ENCODE data around the gene MEN1.
"Not testable (repeated sequence)": the region's sequence is repeated elsewhere in the genome, so short reads cannot be mapped to it uniquely, and the experiment has no call there.

MEN1 gene
- total RNA-seq: 22.4 to 53.1 reads per million in 2 donors

GRCh38 chr11:64810271-64810890, at the start of gene MEN1:
TSS of gene MEN1 (minus strand) at chr11:64810551. CDS start at chr11:64810109, 442 bp downstream.
- peak; percentile 59 for DNase-seq

- DNase-seq: no peak
Observed at GRCh38 chr11:64859542-64860414, 49.4 kb upstream of the MEN1 start.

DNA sequence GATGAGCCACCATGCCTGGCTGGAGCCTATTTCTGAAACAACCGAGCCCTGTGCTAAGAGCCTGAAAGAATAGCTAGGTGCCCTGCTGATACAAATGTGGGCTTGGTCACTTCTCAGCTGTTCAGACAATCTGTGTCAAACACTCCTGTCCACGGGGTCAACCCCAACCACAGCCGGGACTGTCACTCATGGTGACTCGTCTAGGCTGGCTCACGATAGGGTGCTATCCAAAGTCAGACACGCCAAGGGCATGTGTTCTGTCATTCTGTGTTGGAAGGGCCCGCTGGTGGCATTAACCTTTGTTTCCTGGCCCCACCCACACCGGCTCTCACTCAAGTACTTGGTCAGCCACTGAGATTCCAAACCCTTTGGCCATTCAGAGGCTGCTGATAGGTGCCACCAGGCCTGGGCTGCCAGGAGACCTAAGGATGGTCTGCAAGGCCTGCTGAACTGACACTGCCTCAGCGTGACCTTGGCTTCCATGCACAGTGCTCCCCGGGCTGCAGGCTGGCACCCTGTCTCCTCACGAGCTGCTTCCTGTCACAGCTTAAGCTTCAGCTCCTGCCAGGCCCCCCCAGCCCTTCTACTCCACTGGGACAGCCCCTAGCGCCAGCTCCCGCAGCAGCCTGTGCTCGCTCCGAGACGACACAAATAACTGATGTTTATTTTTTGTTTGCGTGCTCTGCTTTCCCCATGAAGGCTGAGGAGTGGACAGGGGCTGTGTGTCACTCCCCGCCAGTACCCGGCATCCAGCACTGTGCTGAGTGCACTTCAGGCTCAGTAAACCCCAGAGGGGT, 48.3 kb upstream of the MEN1 start:
- peak; percentile 53 for DNase-seq

- DNase-seq: no peak
Observed at GRCh38 chr11:64857485-64857884, 47.1 kb upstream of the MEN1 start.

- DNase-seq: no peak
Observed at GRCh38 chr11:64856382-64857227, 46.3 kb upstream of the MEN1 start.

DNA sequence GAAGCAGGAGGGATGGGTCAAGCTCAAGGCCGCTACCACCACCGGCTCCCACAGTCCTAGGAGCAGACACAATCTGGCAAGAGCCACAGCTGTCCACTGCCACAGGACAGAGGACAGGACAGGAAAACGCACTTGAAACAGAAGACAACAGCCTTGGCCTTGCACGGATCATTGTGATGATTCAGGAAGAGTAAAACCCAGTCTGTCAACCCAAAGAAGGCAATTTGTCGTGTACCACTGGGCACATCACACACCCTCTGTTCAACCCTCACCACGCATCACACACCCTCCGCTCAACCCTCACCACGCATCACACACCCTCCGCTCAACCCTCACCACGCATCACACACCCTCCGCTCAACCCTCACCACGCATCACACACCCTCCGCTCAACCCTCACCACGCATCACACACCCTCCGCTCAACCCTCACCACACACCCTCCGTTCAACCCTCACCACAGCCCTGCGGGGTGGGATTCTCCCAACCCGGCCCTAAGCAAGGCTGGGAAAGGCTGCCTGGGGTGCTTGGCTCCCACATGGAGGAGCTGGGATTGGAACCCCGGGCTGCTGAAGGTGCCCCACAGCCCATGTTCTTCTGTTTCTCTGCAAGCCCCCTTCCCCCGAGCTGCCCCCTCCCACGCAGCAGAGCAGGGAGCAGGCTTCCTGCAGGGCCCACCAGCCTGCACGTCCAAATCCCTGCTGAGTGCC, 45.4 kb upstream of the MEN1 start:
- no peak for DNase-seq

DNA sequence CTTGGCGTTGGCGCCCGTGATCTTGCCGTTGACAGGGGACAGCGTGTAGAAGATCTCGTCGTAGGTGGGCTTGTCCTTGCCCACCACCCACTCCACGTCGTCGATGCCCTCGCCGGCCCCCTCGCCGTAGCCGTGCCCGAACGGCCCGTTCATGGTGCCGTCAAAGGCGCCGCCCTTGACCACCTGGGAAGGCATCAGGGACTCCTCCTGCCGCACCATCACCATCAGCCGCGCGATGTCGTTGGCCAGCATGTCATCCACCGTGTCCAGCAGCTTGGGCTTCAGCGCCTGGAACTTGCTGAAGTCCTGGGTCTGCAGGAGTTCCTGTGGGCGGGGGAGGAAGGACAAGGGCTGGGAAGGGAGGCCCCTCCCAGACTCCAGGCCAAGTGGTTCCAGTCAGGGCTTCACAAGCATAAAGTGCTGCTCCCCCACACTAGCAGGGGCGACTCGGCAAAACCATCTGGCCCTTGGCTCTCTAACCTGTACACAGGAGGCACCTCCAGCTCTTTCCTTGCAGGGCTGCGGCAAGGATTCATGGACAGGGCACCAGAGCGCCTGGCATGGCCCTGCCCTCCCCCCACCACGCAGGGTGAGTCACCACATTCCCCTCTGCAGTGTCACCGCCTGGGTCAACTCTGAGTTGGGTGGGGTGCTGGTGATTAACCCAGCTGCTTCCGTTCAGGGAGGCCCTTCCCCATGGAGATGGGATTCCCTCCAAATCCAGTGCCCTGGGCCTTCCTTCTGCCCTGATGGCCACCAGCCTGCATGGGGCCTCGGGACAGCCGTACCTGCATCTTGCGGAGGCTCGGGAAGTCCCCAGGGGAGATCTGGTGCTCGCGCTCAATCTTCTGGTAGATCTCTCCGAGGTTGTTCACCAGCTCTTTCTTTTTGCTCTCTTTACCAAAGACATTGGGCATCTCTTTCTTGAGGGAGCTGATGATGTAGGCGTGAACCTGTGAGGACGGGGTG, 44.5 kb upstream of the MEN1 start:
- DNase-seq: peak; percentile 52

DNA sequence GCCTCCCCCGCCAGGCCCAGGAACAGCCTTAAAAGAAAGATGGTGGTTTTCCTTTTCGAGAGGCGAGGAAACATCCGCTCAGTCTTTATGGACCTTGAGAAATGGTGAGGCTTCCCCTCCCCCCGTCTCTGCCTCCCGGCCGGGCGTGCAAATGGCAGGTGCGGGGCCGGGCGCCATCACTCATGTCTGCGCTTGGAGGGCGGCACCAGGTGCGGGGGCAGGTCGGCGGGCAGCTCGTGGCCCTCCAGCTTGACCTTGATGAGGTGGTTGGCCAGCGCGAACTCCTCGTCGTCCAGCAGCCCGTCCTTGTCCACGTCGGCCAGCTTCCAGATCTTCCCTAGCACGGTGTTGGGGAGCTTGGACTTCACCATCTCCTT, 43.8 kb upstream of the MEN1 start:
- DNase-seq: no peak

GRCh38 chr11:64853709-64854108, 43.4 kb upstream of the MEN1 start:
- DNase-seq: no peak

DNA sequence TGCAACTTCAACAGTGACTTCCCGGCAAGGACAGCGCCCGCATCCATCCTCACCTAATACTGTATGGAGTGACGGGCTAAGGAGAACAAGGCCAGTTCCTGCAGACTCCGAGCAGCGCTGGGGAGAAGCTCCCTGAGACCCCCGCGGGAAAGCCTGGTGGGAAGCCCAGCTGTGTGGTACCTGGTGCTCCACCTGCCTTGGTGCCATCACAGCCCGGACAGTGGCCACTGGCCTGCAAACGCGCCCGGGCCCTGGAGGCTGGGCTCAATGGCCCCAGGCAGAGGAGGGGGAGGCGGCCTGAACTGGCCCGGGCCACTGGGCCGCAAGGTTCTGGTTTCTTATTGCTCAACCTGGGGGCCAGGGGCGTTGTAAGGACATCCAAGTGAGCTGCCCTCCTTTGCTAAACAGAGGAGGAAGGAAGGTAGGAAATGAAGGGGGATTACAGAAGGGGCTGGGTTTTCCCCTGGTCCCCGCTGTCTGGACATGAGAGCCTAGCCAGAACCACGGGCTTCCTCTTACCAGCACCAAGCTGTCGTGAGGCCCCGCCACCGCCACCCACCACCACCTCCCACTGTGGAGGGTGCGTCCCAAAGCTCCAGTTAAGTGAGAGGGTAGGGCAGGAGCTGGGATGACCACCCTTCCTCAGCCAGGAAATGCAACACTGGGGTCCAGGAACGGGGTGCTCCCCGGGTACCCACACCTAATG, 42.6 kb upstream of the MEN1 start:
- DNase-seq: no peak

GRCh38 chr11:64851831-64852351, 41.5 kb upstream of the MEN1 start:
- no peak for DNase-seq

DNA sequence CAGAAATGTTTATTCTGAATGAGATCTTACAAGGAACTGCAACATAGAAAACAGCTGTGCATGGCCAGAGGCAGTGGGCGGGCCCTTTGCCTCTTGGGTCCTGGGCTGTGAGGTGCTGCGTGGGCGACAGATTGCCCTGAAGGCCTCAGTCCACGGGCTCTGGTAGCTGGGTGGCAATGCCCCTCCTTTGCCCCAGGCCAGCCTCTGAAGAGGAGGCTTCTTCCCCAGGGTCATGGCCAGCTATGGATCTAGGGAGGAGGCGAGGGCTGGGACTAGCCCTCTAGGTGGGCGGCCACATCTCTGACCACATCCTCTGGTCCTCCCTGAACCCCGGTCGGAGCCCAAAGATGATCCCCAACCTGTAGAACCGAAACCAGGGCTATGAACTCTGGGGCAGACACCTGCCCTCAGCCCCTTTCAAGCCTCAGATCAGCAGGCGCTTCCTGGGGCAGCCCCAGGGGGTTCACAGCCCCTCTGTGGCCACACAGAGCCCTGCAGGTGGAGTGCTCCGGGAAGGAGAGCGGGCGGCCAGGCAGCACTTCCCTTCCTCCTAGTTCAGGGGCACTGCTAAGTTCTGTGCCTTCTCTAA, 40.7 kb upstream of the MEN1 start:
- DNase-seq: peak; percentile 52

DNA sequence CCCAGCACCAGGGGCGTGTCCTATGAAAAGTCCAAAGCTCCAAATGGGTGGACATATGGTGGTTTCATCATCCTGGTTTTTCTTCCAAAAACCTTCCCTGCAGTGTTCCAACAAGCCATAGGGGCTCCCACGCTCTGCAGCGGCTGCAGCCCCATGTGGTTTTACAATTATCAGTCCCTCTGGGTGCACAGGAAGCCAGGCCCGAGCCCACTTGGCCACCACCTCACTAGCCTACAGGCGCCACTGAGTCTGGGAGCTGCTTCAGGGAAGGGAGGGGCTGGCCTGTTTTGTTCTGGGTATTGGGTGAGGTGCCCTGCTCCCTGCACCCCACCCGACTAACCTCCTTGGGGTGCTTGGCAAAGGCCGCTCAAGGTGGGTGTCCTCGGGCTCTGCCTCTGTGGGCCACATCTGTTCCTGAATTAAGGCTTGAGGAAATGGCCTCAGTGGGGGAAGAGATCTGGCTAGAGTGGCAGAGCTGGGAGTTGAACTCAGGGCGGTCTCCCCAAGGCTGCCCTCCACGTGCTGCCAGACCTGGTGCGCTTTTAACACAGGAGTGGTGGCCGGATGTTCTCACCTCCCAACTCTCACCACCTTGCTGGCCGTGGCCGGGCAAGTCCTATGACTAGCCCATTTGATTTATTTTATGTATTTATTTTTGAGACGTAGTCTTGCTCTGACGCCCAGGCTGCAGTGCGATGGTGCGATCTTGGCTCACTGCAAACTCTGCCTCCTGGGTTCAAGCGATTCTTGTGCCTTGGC, 39.4 kb upstream of the MEN1 start:
- DNase-seq: no peak

DNA sequence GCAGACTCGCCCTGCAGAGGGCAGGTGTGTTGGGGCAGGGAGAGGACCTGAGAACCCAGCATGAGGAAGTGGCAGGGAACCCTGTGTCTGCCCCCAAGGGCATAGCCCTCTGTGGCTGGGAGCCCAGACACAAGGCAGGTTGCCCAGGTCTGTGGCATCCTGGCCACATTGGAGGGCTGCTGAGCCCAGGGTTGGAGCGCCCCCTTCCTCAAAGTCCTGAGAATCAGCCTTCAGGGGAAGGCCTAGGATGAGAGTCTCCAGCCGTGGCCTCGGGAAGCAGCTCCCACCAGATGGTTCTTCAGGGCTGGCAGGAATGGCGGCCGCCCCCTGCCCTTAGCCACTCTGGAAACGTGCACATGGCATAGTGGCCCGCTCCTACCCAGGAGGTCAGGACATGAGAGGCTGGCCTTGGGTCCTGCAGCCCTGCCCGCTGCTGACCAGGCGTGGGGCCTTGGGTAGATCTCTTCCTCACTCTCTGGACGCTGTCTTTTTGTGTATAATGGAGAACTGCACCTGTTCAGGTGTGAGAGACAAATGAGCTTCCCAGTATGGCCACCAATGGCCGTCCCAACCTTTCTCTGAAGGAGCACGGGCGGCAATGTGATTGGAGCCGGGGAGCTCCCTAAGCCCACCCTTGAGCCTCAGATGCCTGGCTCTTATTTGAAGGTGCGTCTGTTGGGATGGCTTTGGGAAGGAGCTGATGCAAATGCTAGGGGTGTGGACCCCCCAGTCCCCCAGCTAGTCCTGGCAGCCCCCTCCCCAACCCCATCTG, 38.7 kb upstream of the MEN1 start:
- no peak for DNase-seq

GRCh38 chr11:64848214-64848825, 38.0 kb upstream of the MEN1 start:
- no peak for DNase-seq

GRCh38 chr11:64846998-64847666, 36.8 kb upstream of the MEN1 start:
- DNase-seq: peak; percentile 98

DNA sequence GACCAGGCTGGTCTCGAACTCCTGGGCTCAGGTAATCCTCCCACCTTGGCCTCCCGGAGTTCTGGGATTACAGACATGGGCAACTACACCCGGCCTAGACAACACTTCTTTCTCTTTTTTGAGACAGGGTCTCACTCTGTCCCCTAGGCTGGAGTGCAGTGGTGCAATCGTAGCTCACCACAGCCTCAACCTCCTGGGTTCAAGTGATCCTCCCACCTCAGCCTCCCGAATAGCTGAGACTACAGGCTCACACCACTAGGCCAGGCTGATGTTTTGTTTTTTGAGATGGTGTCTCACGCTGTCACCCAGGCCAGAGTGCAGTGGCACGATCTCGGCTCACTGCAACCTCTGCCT, 35.4 kb upstream of the MEN1 start:
- not testable (repeated sequence) for DNase-seq

Data from T-helper 9 cell (primary cell).